A549 (cell line): Measurements from ENCODE around the gene AMZ1. TPM values are rescaled to one million over a fixed set of nuclear protein-coding genes. Genes with fewer than 3 reads are reported as not detected.

Experiments used
- ATAC-seq, 2 experiments: fragments of 200-7000 bp in 1 of 2; fragments of >200 bp in 1 of 2; cut with Nextera tagmentation in 1 of 2; cut with Tn5 transposase in 1 of 2; 3 replicates each; pipeline versions ENCODE4 v1.8.0 to v1.9.1; 2018 to 2020; ENCODE audit warnings: mild to moderate bottlenecking in 1 of 2, moderate library complexity in 1 of 2
- CTCF ChIA-PET: fragments of 300-600 bp; sonication (Branson Sonifier 250); formaldehyde crosslinking; extraction: SDS; loops from one replicate; lab custom pipeline; 2021; ENCODE audit warnings: antibody characterized with exemption, inconsistent platforms; lab: Yijun Ruan, JAX
- POLR2A ChIA-PET: fragments of 350-600 bp; formaldehyde crosslinking; extraction: SDS; loops from one replicate; lab custom pipeline; 2021; ENCODE audit warnings: antibody characterized with exemption, inconsistent platforms; lab: Yijun Ruan, JAX
- DNase-seq, 2 experiments: peaks; one replicate each; pipeline versions ENCODE4 v3.0.0 to v3.0.0-alpha.2; 2011 to 2016; ENCODE audit warnings: low read depth in 1 of 2, low spot score in 1 of 2
- FAIRE-seq: peaks from 2 replicates; lab custom pipeline; 2011; peaks lifted over from hg19 to GRCh38; lab: Jason Lieb, UNC
- H3K27ac ChIP-seq, 2 experiments: fragments of >200 bp; sonication (Bioruptor Twin); formaldehyde crosslinking; 3 replicates each; pipeline ENCODE4 v1.5.1; 2016 to 2017
- H3K4me1 ChIP-seq: fragments of >200 bp; sonication (Bioruptor Twin); formaldehyde crosslinking; 3 replicates; pipeline ENCODE4 v1.6.1; 2016
- H3K4me2 ChIP-seq: fragments of >200 bp; sonication (Bioruptor Twin); formaldehyde crosslinking; 3 replicates; pipeline ENCODE4 v1.6.1; 2016
- H3K4me3 ChIP-seq: fragments of >200 bp; sonication (Bioruptor Twin); formaldehyde crosslinking; 3 replicates; pipeline ENCODE4 v1.5.1; 2016
- H3K9me3 ChIP-seq: fragments of >200 bp; sonication (Bioruptor Twin); formaldehyde crosslinking; 3 replicates; pipeline ENCODE4 v1.6.1; 2016
- ATOH8 ChIP-seq: fragments of 250-450 bp; sonication (Bioruptor Pico); IDR thresholded peaks from 2 replicates; pipeline ENCODE4 v1.5.0; 2020; ENCODE audit warnings: low read depth, mild to moderate bottlenecking, moderate library complexity
- BHLHE40 ChIP-seq: IDR thresholded peaks from 2 replicates; pipeline ENCODE4 v1.6.1; 2012; ENCODE audit warnings: low read depth, low read length, inconsistent platforms
- CBX2 ChIP-seq: fragments of 200-600 bp; sonication (generic); IDR thresholded peaks from 2 replicates; pipeline ENCODE4 v1.6.1; 2016; ENCODE audit warnings: low read depth, mild to moderate bottlenecking, borderline replicate concordance
- CEBPB ChIP-seq, 2 experiments: fragments of >200 bp in 1 of 2; sonication (Bioruptor Twin) in 1 of 2; formaldehyde crosslinking in 1 of 2; IDR thresholded peaks; 2 replicates each; pipeline ENCODE4 v1.6.1; 2012 to 2016
- CHD4 ChIP-seq: fragments of 200-600 bp; sonication (generic); IDR thresholded peaks from 2 replicates; pipeline ENCODE4 v1.6.1; 2016; ENCODE audit warnings: antibody characterized with exemption, mild to moderate bottlenecking, borderline replicate concordance
- EP300 ChIP-seq, 2 experiments: fragments of >200 bp; sonication (Bioruptor Twin); formaldehyde crosslinking; IDR thresholded peaks; 2 replicates in 1 of 2; 3 replicates in 1 of 2; pipeline ENCODE4 v1.6.1; 2016 to 2017
- ESRRA ChIP-seq: fragments of 150-350 bp; IDR thresholded peaks from 2 replicates; pipeline ENCODE4 v1.6.1; 2014; ENCODE audit warnings: mild to moderate bottlenecking, low read length, borderline replicate concordance
- FOXS1 ChIP-seq: fragments of 250-450 bp; sonication (Bioruptor Pico); IDR thresholded peaks from 2 replicates; pipeline ENCODE4 v1.5.0; 2020; ENCODE audit warnings: mild to moderate bottlenecking, moderate library complexity
- HES2 ChIP-seq: fragments of >200 bp; sonication (Bioruptor Twin); formaldehyde crosslinking; IDR thresholded peaks from 2 replicates; pipeline ENCODE4 v1.6.1; 2016
- HEYL ChIP-seq: fragments of 250-450 bp; sonication (Bioruptor Pico); IDR thresholded peaks from 2 replicates; pipeline ENCODE4 v1.8.0; 2021; ENCODE audit warnings: mild to moderate bottlenecking, moderate library complexity
- HMGXB4 ChIP-seq: fragments of 250-450 bp; sonication (Bioruptor Pico); IDR thresholded peaks from 2 replicates; pipeline ENCODE4 v1.5.0; 2021; ENCODE audit warnings: mild to moderate bottlenecking, moderate library complexity, borderline replicate concordance
- HOXA7 ChIP-seq: fragments of 250-450 bp; sonication (Bioruptor Pico); IDR thresholded peaks from 2 replicates; pipeline ENCODE4 v1.5.0; 2020; ENCODE audit warnings: mild to moderate bottlenecking, moderate library complexity
- HOXB13 ChIP-seq: fragments of 250-450 bp; sonication (Bioruptor Pico); IDR thresholded peaks from 2 replicates; pipeline ENCODE4 v1.5.0; 2020; ENCODE audit warnings: low read depth, mild to moderate bottlenecking, moderate library complexity
- JUN ChIP-seq, 2 experiments: fragments of >200 bp; sonication (Bioruptor Twin); formaldehyde crosslinking; IDR thresholded peaks; 2 replicates in 1 of 2; 3 replicates in 1 of 2; pipeline ENCODE4 v1.6.1; 2016 to 2017
- JUNB ChIP-seq: fragments of >200 bp; sonication (Bioruptor Twin); formaldehyde crosslinking; IDR thresholded peaks from 2 replicates; pipeline ENCODE4 v1.6.1; 2016
- KDM1A ChIP-seq: fragments of 200-600 bp; sonication (generic); IDR thresholded peaks from 2 replicates; pipeline ENCODE4 v1.6.1; 2016; ENCODE audit warnings: low read depth, mild to moderate bottlenecking
- KDM5A ChIP-seq: fragments of 200-600 bp; sonication (generic); IDR thresholded peaks from 2 replicates; pipeline ENCODE4 v1.6.1; 2016; ENCODE audit warnings: antibody characterized with exemption, mild to moderate bottlenecking
- MAX ChIP-seq: IDR thresholded peaks from 2 replicates; pipeline ENCODE4 v1.6.1; 2012
- NFE2L2 ChIP-seq: fragments of 150-350 bp; conservative IDR thresholded peaks from 2 replicates; pipeline ENCODE4 v1.6.1; 2014; ENCODE audit warnings: low read length
- NR3C1 ChIP-seq: fragments of >200 bp; sonication (Bioruptor Twin); formaldehyde crosslinking; IDR thresholded peaks from 3 replicates; pipeline ENCODE4 v1.6.1; 2017
- PHF8 ChIP-seq: fragments of 200-600 bp; sonication (generic); IDR thresholded peaks from 2 replicates; pipeline ENCODE4 v1.6.1; 2016; ENCODE audit warnings: low read depth, mild to moderate bottlenecking, antibody characterized with exemption, moderate library complexity, borderline replicate concordance
- RARB ChIP-seq: fragments of 250-450 bp; sonication (Bioruptor Pico); IDR thresholded peaks from 2 replicates; pipeline ENCODE4 v1.8.0; 2021; ENCODE audit warnings: mild to moderate bottlenecking, moderate library complexity
- RFX5 ChIP-seq: fragments of 450-650 bp; IDR thresholded peaks from 2 replicates; pipeline ENCODE4 v1.7.1; 2014; ENCODE audit warnings: antibody characterized with exemption, mild to moderate bottlenecking, moderate library complexity
- SMC3 ChIP-seq: fragments of >200 bp; sonication (Bioruptor Twin); formaldehyde crosslinking; IDR thresholded peaks from 3 replicates; pipeline ENCODE4 v1.6.1; 2018; ENCODE audit warnings: inconsistent platforms
- SREBF2 ChIP-seq: fragments of 450-650 bp; IDR thresholded peaks from 2 replicates; pipeline ENCODE4 v1.6.1; 2014; ENCODE audit warnings: mild to moderate bottlenecking, moderate library complexity
- TP53 ChIP-seq: fragments of 250-450 bp; sonication (Bioruptor Pico); IDR thresholded peaks from 2 replicates; pipeline ENCODE4 v1.5.0; 2021; ENCODE audit warnings: mild to moderate bottlenecking, moderate library complexity
- ZFP36 ChIP-seq: fragments of 450-650 bp; IDR thresholded peaks from 2 replicates; pipeline ENCODE4 v1.6.1; 2014; ENCODE audit warnings: borderline replicate concordance; ENCODE audit not compliant: partially characterized antibody
- ZNF302 ChIP-seq: fragments of 250-450 bp; sonication (Bioruptor Pico); IDR thresholded peaks from 2 replicates; pipeline ENCODE4 v1.9.0; 2021; ENCODE audit warnings: inconsistent platforms, mild to moderate bottlenecking, moderate library complexity
- ZSCAN20 ChIP-seq: fragments of 250-450 bp; sonication (Bioruptor Pico); IDR thresholded peaks from 2 replicates; pipeline ENCODE4 v1.8.0; 2022; ENCODE audit warnings: mild to moderate bottlenecking, moderate library complexity
- WGBS: methylation state at CpG from one replicate; pipeline ENCODE4 v1.1.6; 2017; ENCODE audit errors: missing lambda C conversion rate; 5-methylcytosine and 5-hydroxymethylcytosine counted together
- polyA plus RNA-seq, 4 experiments: library from polyadenylated mRNA; depleted of rRNA in 3 of 4; stranded (reverse); fragments of >200 nt; fragmentation: RNase III in 1 of 4; extraction: RNeasy Plus Mini Kit Qiagen cat#74134 plus additional on column Dnase treatment in 1 of 4; gene quantifications; 2 replicates in 3 of 4; 3 replicates in 1 of 4; pipeline ENCODE4 v1.2.3, GENCODE V29; 2011 to 2017

AMZ1 gene
- polyA plus RNA-seq, 2 of the 4 experiments (the other 2 are of a cell fraction), result 0.01 TPM; not detected in 1

- Histone ChIP-seq H3K27ac (no peak overlapping the region), H3K4me3 (no peak overlapping the region), H3K4me2 (no peak overlapping the region), H3K9me3 (no peaks in the 10 kb centered on the region), H3K4me1 (no peaks in the 10 kb centered on the region)
- POLR2A ChIA-PET, result no interaction called here
- FAIRE-seq (no peak), ATAC-seq (no peak), DNase-seq (no peak)
- 100% methylated on average over 2 of the region's 9 CpGs for WGBS
- CTCF ChIA-PET, result interaction anchor here (0.6 to 6.7 kb wide), 7 partner anchors 8 to 246 kb away, joined by 3 to 36 read pairs (median 3); no protein-coding TSS in a partner anchor
- TF ChIP-seq JUN (IDR thresholded peaks at IDR 0.05) (no peak), ZSCAN20 (no peak), ESRRA (no peak)
Measured at GRCh38 chr7:2714636-2715035, 26.6 kb downstream of the AMZ1 start.

- Histone ChIP-seq H3K4me3 (no peak overlapping the region), H3K4me1 (no peaks in the 10 kb centered on the region), H3K9me3 (no peaks in the 10 kb centered on the region), H3K27ac (no peak overlapping the region), H3K4me2 (no peak overlapping the region)
- WGBS, result 82% methylated on average over 22 of the region's 22 CpGs
- POLR2A ChIA-PET, result no interaction called here
- no peak for DNase-seq
- CTCF ChIA-PET, result interaction anchor here (1.0 to 2.0 kb wide), 4 partner anchors 8 to 45 kb away, joined by 3 to 6 read pairs (median 4); no protein-coding TSS in a partner anchor
- no peak for FAIRE-seq
- TF ChIP-seq JUN (IDR thresholded peaks at IDR 0.05), result no peak
- no peak for TF ChIP-seq TP53 (CRISPR knock-in tag)
- TF ChIP-seq KDM1A, result no peak
- no peak for TF ChIP-seq ATOH8 (CRISPR knock-in tag)
- TF ChIP-seq SREBF2, result no peak
- no peak for TF ChIP-seq BHLHE40
- TF ChIP-seq RFX5, result no peak
- no peak for TF ChIP-seq CEBPB (IDR thresholded peaks at IDR 0.05)
- TF ChIP-seq HES2, result no peak
- no peak for TF ChIP-seq SMC3
- no peak for TF ChIP-seq ZFP36
- TF ChIP-seq HOXB13, result no peak
- TF ChIP-seq HOXA7 (CRISPR knock-in tag), result no peak
- no peak for TF ChIP-seq NR3C1
- TF ChIP-seq PHF8, result no peak
- ATAC-seq, result no peak
Measured at GRCh38 chr7:2715341-2716231, 27.6 kb downstream of the AMZ1 start.

GRCh38 chr7:2716488-2716887 lies 28.5 kb downstream of the AMZ1 start:
- FAIRE-seq, result no peak
- Histone ChIP-seq H3K27ac (no peak overlapping the region), H3K9me3 (no peaks in the 10 kb centered on the region), H3K4me2 (no peak overlapping the region), H3K4me3 (no peak overlapping the region), H3K4me1 (no peaks in the 10 kb centered on the region)
- no peak for ATAC-seq
- no peak for DNase-seq
- POLR2A ChIA-PET, result no interaction called here
- WGBS, result 83% methylated on average over 11 of the region's 11 CpGs
- CTCF ChIA-PET, result interaction anchor here (1.0 to 1.6 kb wide), 4 partner anchors 9 to 265 kb away, joined by 3 to 5 read pairs (median 4); no protein-coding TSS in a partner anchor
- TF ChIP-seq SMC3 (no peak), CBX2 (no peak), HOXB13 (no peak), JUNB (no peak), ZNF302 (no peak), SREBF2 (no peak), HMGXB4 (CRISPR knock-in tag) (no peak), KDM5A (no peak), RARB (CRISPR knock-in tag) (no peak), CHD4 (no peak), NFE2L2 (no peak), EP300 (IDR thresholded peaks at IDR 0.05) (no peak), HEYL (CRISPR knock-in tag) (no peak), MAX (no peak), FOXS1 (CRISPR knock-in tag) (no peak)
